ENCODE results near the gene CDIP1.

DNA sequence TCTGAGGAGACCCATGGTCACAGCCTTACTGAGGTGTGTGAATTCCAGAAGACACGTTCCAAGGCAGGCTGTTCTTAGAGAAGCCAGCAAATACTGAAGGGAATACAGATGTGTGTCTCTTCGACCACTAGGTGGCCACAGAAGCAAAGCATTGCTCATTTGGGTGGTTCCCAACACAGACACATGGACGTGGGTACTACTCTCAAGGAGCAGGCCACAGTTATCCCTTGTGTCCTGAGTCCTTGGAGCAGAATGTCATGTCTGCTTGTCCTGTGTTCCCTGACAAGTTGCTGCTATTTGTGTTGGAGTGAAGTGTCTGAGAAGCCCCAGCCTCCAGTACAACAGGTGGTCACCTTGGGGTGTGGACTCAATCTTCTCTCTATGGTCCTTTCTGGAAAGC is 32.1 kb downstream of the CDIP1 start:
- TF ChIP-seq, protein P1, sequence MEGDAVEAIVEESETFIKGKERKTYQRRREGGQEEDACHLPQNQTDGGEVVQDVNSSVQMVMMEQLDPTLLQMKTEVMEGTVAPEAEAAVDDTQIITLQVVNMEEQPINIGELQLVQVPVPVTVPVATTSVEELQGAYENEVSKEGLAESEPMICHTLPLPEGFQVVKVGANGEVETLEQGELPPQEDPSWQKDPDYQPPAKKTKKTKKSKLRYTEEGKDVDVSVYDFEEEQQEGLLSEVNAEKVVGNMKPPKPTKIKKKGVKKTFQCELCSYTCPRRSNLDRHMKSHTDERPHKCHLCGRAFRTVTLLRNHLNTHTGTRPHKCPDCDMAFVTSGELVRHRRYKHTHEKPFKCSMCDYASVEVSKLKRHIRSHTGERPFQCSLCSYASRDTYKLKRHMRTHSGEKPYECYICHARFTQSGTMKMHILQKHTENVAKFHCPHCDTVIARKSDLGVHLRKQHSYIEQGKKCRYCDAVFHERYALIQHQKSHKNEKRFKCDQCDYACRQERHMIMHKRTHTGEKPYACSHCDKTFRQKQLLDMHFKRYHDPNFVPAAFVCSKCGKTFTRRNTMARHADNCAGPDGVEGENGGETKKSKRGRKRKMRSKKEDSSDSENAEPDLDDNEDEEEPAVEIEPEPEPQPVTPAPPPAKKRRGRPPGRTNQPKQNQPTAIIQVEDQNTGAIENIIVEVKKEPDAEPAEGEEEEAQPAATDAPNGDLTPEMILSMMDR (IDR thresholded peaks at IDR 0.05) = peak; percentile 71 to 87 (median 80)
- TF ChIP-seq POLR2A (IDR thresholded peaks at IDR 0.05) = no peak
